LoVo (cell line): Measurements from ENCODE around the gene G0S2.

Source experiments
- DNase-seq: peaks from one replicate; pipeline ENCODE4 v3.0.0-alpha.2; 2016; ENCODE audit warnings: low spot score

The G0S2 gene

GRCh38 chr1:209720326-209720725, 45.1 kb downstream of the G0S2 start:
- DNase-seq, result no peak

GRCh38 chr1:209720826-209721225, 45.6 kb downstream of the G0S2 start:
- no peak for DNase-seq

- no peak for DNase-seq
Measured at GRCh38 chr1:209721323-209721722, 46.1 kb downstream of the G0S2 start.

- no peak for DNase-seq
Measured at GRCh38 chr1:209723265-209723664, 48.1 kb downstream of the G0S2 start.

- DNase-seq, result no peak
Measured at GRCh38 chr1:209723756-209724693, 48.8 kb downstream of the G0S2 start.
